ENCODE results near the gene PFDN6. TPM values are rescaled to one million over a fixed set of nuclear protein-coding genes. Genes with fewer than 3 reads are reported as not detected.

PFDN6 gene
- total and polyA plus RNA-seq, 9 of the 15 experiments (the other 6 are each of a cell fraction or from before 2014, with no cell fraction given), result 6.8 to 475 (median 216) TPM

DNA sequence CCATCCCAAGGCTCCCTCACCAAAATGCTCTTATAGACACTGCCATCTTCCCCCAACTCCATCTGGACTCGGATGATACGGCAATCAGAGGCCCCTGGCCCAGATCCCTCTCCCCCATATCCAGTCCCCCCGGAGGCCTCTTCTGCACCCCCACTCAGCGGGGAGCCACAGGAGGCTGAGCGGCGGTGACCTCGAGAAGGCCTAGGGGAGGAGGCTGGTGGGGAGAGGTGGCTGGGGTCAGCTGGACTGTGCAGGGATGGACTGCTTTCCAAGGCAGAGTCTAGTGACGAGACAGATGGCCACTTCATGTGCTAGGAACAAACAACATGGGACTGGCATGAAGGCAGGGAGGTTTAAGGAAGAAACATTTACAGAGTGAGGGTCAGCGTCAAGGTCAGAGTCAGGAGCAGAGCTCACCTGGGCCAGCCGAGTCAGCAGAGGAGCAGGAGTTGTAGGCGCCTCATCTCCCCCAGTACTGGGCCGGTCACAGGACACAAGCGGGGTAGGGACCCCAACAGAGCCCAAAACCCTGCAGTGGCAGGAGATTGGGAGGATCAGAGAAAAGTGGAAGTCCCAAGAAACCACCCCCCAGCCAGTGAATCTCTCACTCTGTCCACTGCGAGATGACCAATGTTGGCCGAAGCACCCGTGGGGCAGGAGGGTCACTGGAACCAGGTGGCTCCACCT lies 3.7 kb downstream of the PFDN6 start:
- intact Hi-C loops (cut with micrococcal nuclease), result no loop called here
- H3K27me3 ChIP-seq (ENCODE audit: control insufficient read depth in 2 of 2, insufficient read depth in 2 of 2, low read length in 2 of 2), result no peaks in the 10 kb centered on the region
- H3K36me3 ChIP-seq (ENCODE audit: control insufficient read depth, insufficient read depth, low read length), result peaks cover 66% of the 10 kb centered on the region
- 81% methylated on average over 16 of the region's 16 CpGs for WGBS (ENCODE audit: insufficient coverage, low coverage, missing lambda C conversion rate)
- ATAC-seq (no peak), DNase-seq (ENCODE audit: extremely low read depth in 1 of 4, low spot score in 3 of 4) (no peak), FAIRE-seq (no peak)
- CTCF ChIA-PET (ENCODE audit: low intra/inter-chr PET ratio), result no interaction called here
- H3K4me2 ChIP-seq (ENCODE audit: insufficient read depth, low read length), result no peak overlapping the region
- no peaks in the 10 kb centered on the region for H4K20me1 ChIP-seq (replicated peaks; ENCODE audit: control insufficient read depth, insufficient read depth, low read length)
- H3K27ac ChIP-seq (ENCODE audit: extremely low read depth, low read depth, low read length), result no peak overlapping the region
- H3K9me1 ChIP-seq (ENCODE audit: control insufficient read depth, insufficient read depth, low read length), result peaks cover 6% of the 10 kb centered on the region
- TF ChIP-seq NR3C1 (CRISPR knock-in tag; IDR thresholded peaks at IDR 0.05), result no peak
- peak; percentile 60 for TF ChIP-seq RBFOX2 (IDR thresholded peaks at IDR 0.05; ENCODE audit: low read depth, low read length)
- no peak for TF ChIP-seq RBM15 (IDR thresholded peaks at IDR 0.05; ENCODE audit: insufficient read depth, low read length)
- no peak for TF ChIP-seq DMBX1 (CRISPR knock-in tag; IDR thresholded peaks at IDR 0.05; ENCODE audit: borderline replicate concordance)
- TF ChIP-seq SMAD2 (IDR thresholded peaks at IDR 0.05; ENCODE audit: low read depth, low read length), result no peak
- TF ChIP-seq POLR2G (IDR thresholded peaks at IDR 0.05; ENCODE audit: low read depth, low read length), result peak; percentile 43; the same call in 1 of the 2 replicates
- peak; percentile 7 for TF ChIP-seq KDM5B (IDR thresholded peaks at IDR 0.05; ENCODE audit: insufficient replicate concordance, low read depth, low read length)
- no peak for TF ChIP-seq CREB5 (CRISPR knock-in tag; IDR thresholded peaks at IDR 0.05)
- TF ChIP-seq, protein P1, sequence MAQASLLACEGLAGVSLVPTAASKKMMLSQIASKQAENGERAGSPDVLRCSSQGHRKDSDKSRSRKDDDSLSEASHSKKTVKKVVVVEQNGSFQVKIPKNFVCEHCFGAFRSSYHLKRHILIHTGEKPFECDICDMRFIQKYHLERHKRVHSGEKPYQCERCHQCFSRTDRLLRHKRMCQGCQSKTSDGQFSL (CRISPR knock-in tag; IDR thresholded peaks at IDR 0.05), result 0 out of 2 replicates have a peak, but pooled peaks have one; percentile 17
- TF ChIP-seq, protein P1 (tag; IDR thresholded peaks at IDR 0.05), result no peak
- no peak for TF ChIP-seq FOXJ3 (CRISPR knock-in tag; IDR thresholded peaks at IDR 0.05)
- no peak for TF ChIP-seq COPS2 (conservative IDR thresholded peaks at IDR 0.05)
- TF ChIP-seq CBX8 (IDR thresholded peaks at IDR 0.05; ENCODE audit: borderline replicate concordance, extremely low read depth, low read depth, low read length, poor library complexity, severe bottlenecking), result no peak
- no peak for TF ChIP-seq MEF2A (IDR thresholded peaks at IDR 0.05; ENCODE audit: control insufficient read depth, low read depth, low read length)
- TF ChIP-seq MIER1 (IDR thresholded peaks at IDR 0.05; ENCODE audit: low read depth), result no peak
- TF ChIP-seq POLR2AphosphoS2 (IDR thresholded peaks at IDR 0.05; ENCODE audit: low read length), result 0 out of 2 replicates have a peak, but pooled peaks have one; percentile 38
- no peaks in the 10 kb centered on the region for H3K9me3 ChIP-seq (replicated peaks; ENCODE audit: control insufficient read depth, insufficient read depth, low read depth, low read length)
- H3K9ac ChIP-seq (ENCODE audit: insufficient read depth in 1 of 2, low read depth in 2 of 2, low read length in 2 of 2), result peak overlapping the region in 1 of 2 experiments; percentile 50; a peak in 2 of 4 replicates
- POLR2A ChIA-PET, result interaction anchor here (0.6 to 7.1 kb wide), 3 partner anchors 16 to 1155 kb away, joined by 3 to 90 read pairs (median 4); partner anchors contain the start of genes B3GALT4, RPS18 and VPS52
- no peak overlapping the region for H2AFZ ChIP-seq (ENCODE audit: low read depth, low read length)
- peaks cover 21 to 30% of the 10 kb centered on the region in 2 experiments for H3K4me1 ChIP-seq (replicated peaks in 1 of 2; ENCODE audit: control insufficient read depth in 2 of 2, insufficient read depth in 2 of 2, low read length in 2 of 2)
- H3K4me3 ChIP-seq, result no peak overlapping the region
- peaks cover 46% of the 10 kb centered on the region for H3K79me2 ChIP-seq (ENCODE audit: control insufficient read depth, insufficient read depth, low read length)
- in situ Hi-C loops (cut with MboI), result no loop called here
- BruUV-seq (replicated peaks), result no TSS peak

Data from K562 (cell line).